KMS-11 (cell line): ENCODE data around the gene PYURF.

ENCODE experiments used
- H2AFZ ChIP-seq: fragments of 200-600 bp; sonication (generic); 2 replicates; pipeline ENCODE4 v1.6.1; 2016; ENCODE audit warnings: antibody characterized with exemption, mixed run types, low read depth
- H3K27ac ChIP-seq: fragments of 200-600 bp; sonication (generic); 2 replicates; pipeline ENCODE4 v1.6.1; 2016; ENCODE audit warnings: mild to moderate bottlenecking, mixed run types
- H3K27me3 ChIP-seq: fragments of 200-600 bp; sonication (generic); 2 replicates; pipeline ENCODE4 v1.6.1; 2017; ENCODE audit warnings: mild to moderate bottlenecking, low read depth, mixed run types, moderate library complexity; ENCODE audit not compliant: insufficient read depth
- H3K36me3 ChIP-seq: fragments of 200-600 bp; sonication (generic); 2 replicates; pipeline ENCODE4 v1.6.1; 2017; ENCODE audit warnings: mild to moderate bottlenecking, mixed run types; ENCODE audit not compliant: insufficient read depth
- H3K4me1 ChIP-seq: fragments of 200-600 bp; sonication (generic); 2 replicates; pipeline ENCODE4 v1.6.1; 2016; ENCODE audit warnings: mild to moderate bottlenecking, low read depth, mixed run types; ENCODE audit not compliant: poor library complexity, severe bottlenecking
- H3K4me2 ChIP-seq: fragments of 200-600 bp; sonication (generic); 2 replicates; pipeline ENCODE4 v1.7.0; 2016; ENCODE audit warnings: mild to moderate bottlenecking, mixed run types
- H3K4me3 ChIP-seq: fragments of 200-600 bp; sonication (generic); IDR thresholded peaks from 2 replicates; pipeline ENCODE4 v1.6.1; 2017; ENCODE audit warnings: low read depth, low read length, mixed read lengths; ENCODE audit not compliant: insufficient read depth
- H3K79me2 ChIP-seq: fragments of 200-600 bp; sonication (generic); 2 replicates; pipeline ENCODE4 v1.6.1; 2016; ENCODE audit warnings: low read depth, mixed run types; ENCODE audit not compliant: insufficient read depth
- H3K9ac ChIP-seq: fragments of 200-600 bp; sonication (generic); 2 replicates; pipeline ENCODE4 v1.6.1; 2016; ENCODE audit warnings: mild to moderate bottlenecking, mixed run types
- H4K20me1 ChIP-seq: fragments of 200-600 bp; sonication (generic); 2 replicates; pipeline ENCODE4 v1.6.1; 2016; ENCODE audit warnings: mild to moderate bottlenecking, mixed run types; ENCODE audit not compliant: insufficient read depth
- CTCF ChIP-seq: fragments of 200-600 bp; sonication (generic); conservative IDR thresholded peaks from 2 replicates; pipeline ENCODE4 v1.6.1; 2017; ENCODE audit warnings: low read depth, mild to moderate bottlenecking, antibody characterized with exemption, low read length, moderate library complexity, mixed read lengths

The PYURF gene

GRCh38 chr4:88478247-88478646, 45.3 kb downstream of the PYURF start:
- H3K36me3 ChIP-seq = no peaks in the 10 kb centered on the region
- TF ChIP-seq CTCF = no peak
- no peak overlapping the region for H3K27ac ChIP-seq
- H3K4me1 ChIP-seq = no peaks in the 10 kb centered on the region
- H3K79me2 ChIP-seq = no peaks in the 10 kb centered on the region
- H3K4me3 ChIP-seq = no peak overlapping the region
- no peak overlapping the region for H2AFZ ChIP-seq
- no peaks in the 10 kb centered on the region for H3K27me3 ChIP-seq
- no peak overlapping the region for H3K9ac ChIP-seq
- H3K4me2 ChIP-seq = no peak overlapping the region
- H4K20me1 ChIP-seq = no peaks in the 10 kb centered on the region

GRCh38 chr4:88477229-88477860, 46.2 kb downstream of the PYURF start:
- H4K20me1 ChIP-seq = no peaks in the 10 kb centered on the region
- H3K4me3 ChIP-seq = no peak overlapping the region
- H3K27me3 ChIP-seq = no peaks in the 10 kb centered on the region
- no peaks in the 10 kb centered on the region for H3K79me2 ChIP-seq
- H2AFZ ChIP-seq = no peak overlapping the region
- H3K4me2 ChIP-seq = no peak overlapping the region
- H3K36me3 ChIP-seq = no peaks in the 10 kb centered on the region
- H3K4me1 ChIP-seq = no peaks in the 10 kb centered on the region
- H3K9ac ChIP-seq = no peak overlapping the region
- H3K27ac ChIP-seq = no peak overlapping the region
- TF ChIP-seq CTCF = no peak
